SK-N-SH treated with all-trans-retinoic acid at 6 μM for 48 hours (cell line): ENCODE data around the gene SYTL2.

ENCODE experiments used
- ATAC-seq: fragments of 200-7000 bp; cut with Tn5 transposase; 3 replicates; pipeline ENCODE4 v1.9.1; 2020; ENCODE audit warnings: mild to moderate bottlenecking, moderate library complexity
- ARNTL ChIP-seq: fragments of 450-650 bp; formaldehyde crosslinking; IDR thresholded peaks from 2 replicates; pipeline ENCODE4 v1.5.0; 2020; ENCODE audit warnings: low read depth, mild to moderate bottlenecking, moderate library complexity, borderline replicate concordance
- BACH2 ChIP-seq: fragments of 250-450 bp; sonication (Bioruptor Pico); IDR thresholded peaks from 2 replicates; pipeline ENCODE4 v1.9.0; 2021; ENCODE audit warnings: mild to moderate bottlenecking, borderline replicate concordance
- CREB5 ChIP-seq: fragments of 250-450 bp; sonication (Bioruptor Pico); IDR thresholded peaks from 2 replicates; pipeline ENCODE4 v1.5.1; 2020; ENCODE audit warnings: low read depth, mild to moderate bottlenecking, moderate library complexity
- CSDC2 ChIP-seq: fragments of 250-450 bp; sonication (Bioruptor Pico); IDR thresholded peaks from 2 replicates; pipeline ENCODE4 v1.5.0; 2020; ENCODE audit warnings: mild to moderate bottlenecking, moderate library complexity
- CSRNP3 ChIP-seq: fragments of 250-450 bp; sonication (Bioruptor Pico); IDR thresholded peaks from 2 replicates; pipeline ENCODE4 v1.5.1; 2021; ENCODE audit warnings: mild to moderate bottlenecking, moderate library complexity
- ESRRG ChIP-seq: fragments of 250-450 bp; sonication (Bioruptor Pico); IDR thresholded peaks from 2 replicates; pipeline ENCODE4 v1.6.1; 2021; ENCODE audit warnings: mild to moderate bottlenecking
- GLIS3 ChIP-seq: fragments of 250-450 bp; sonication (Bioruptor Pico); IDR thresholded peaks from 2 replicates; pipeline ENCODE4 v1.5.0; 2020; ENCODE audit warnings: mild to moderate bottlenecking, moderate library complexity
- ISL1 ChIP-seq: fragments of 250-450 bp; sonication (Bioruptor Pico); IDR thresholded peaks from 2 replicates; pipeline ENCODE4 v2.1.2; 2022; ENCODE audit warnings: mild to moderate bottlenecking, moderate library complexity
- OSR1 ChIP-seq: fragments of 250-450 bp; sonication (Bioruptor Pico); IDR thresholded peaks from 2 replicates; pipeline ENCODE4 v1.8.0; 2022; ENCODE audit warnings: moderate library complexity, mild to moderate bottlenecking, inconsistent platforms
- PATZ1 ChIP-seq: fragments of 250-450 bp; sonication (Bioruptor Pico); IDR thresholded peaks from 2 replicates; pipeline ENCODE4 v1.8.0; 2020; ENCODE audit warnings: mild to moderate bottlenecking, moderate library complexity, borderline replicate concordance
- POU6F1 ChIP-seq: fragments of 250-450 bp; sonication (Bioruptor Pico); IDR thresholded peaks from 2 replicates; pipeline ENCODE4 v1.8.0; 2021; ENCODE audit warnings: low read depth, mild to moderate bottlenecking, moderate library complexity, borderline replicate concordance
- PPARA ChIP-seq: fragments of 250-450 bp; sonication (Bioruptor Pico); IDR thresholded peaks from 2 replicates; pipeline ENCODE4 v1.5.0; 2020; ENCODE audit warnings: mild to moderate bottlenecking, borderline replicate concordance
- SNAI2 ChIP-seq: fragments of 250-450 bp; sonication (Bioruptor Pico); IDR thresholded peaks from 2 replicates; pipeline ENCODE4 v1.5.0; 2020; ENCODE audit warnings: mild to moderate bottlenecking, moderate library complexity
- ZC3H10 ChIP-seq: fragments of 250-450 bp; sonication (Bioruptor Pico); IDR thresholded peaks from 2 replicates; pipeline ENCODE4 v1.5.1; 2021; ENCODE audit warnings: mild to moderate bottlenecking, moderate library complexity
- ZFP3 ChIP-seq: fragments of 250-450 bp; sonication (Bioruptor Pico); IDR thresholded peaks from 2 replicates; pipeline ENCODE4 v1.5.0; 2020; ENCODE audit warnings: mild to moderate bottlenecking, moderate library complexity
- ZFP30 ChIP-seq: fragments of 450-650 bp; formaldehyde crosslinking; IDR thresholded peaks from 2 replicates; pipeline ENCODE4 v1.5.0; 2022; ENCODE audit warnings: mild to moderate bottlenecking, moderate library complexity
- ZNF565 ChIP-seq: fragments of 450-650 bp; formaldehyde crosslinking; conservative IDR thresholded peaks from 2 replicates; pipeline ENCODE4 v1.5.0; 2020; ENCODE audit warnings: low read depth, mild to moderate bottlenecking, moderate library complexity
- ZNF70 ChIP-seq: fragments of 450-650 bp; formaldehyde crosslinking; IDR thresholded peaks from 2 replicates; pipeline ENCODE4 v1.5.0; 2020; ENCODE audit warnings: mild to moderate bottlenecking, moderate library complexity

Gene SYTL2

GRCh38 chr11:85769771-85770170 is 41.2 kb downstream of the SYTL2 start:
- ATAC-seq = no peak
- TF ChIP-seq CREB5 (no peak), ISL1 (CRISPR knock-in tag) (no peak)
- TF ChIP-seq, all 23 proteins: peak for 0

GRCh38 chr11:85768473-85769146 is 42.3 kb downstream of the SYTL2 start:
- TF ChIP-seq ARNTL (CRISPR knock-in tag) = no peak
- TF ChIP-seq CSRNP3 (CRISPR knock-in tag) = no peak
- no peak for TF ChIP-seq ISL1 (CRISPR knock-in tag)
- TF ChIP-seq SNAI2 = no peak
- TF ChIP-seq CSDC2 (CRISPR knock-in tag) = no peak
- no peak for TF ChIP-seq ZNF565 (CRISPR knock-in tag)
- TF ChIP-seq GLIS3 (CRISPR knock-in tag) = no peak
- TF ChIP-seq ZFP30 (CRISPR knock-in tag) = no peak
- no peak for TF ChIP-seq PPARA
- TF ChIP-seq ESRRG (CRISPR knock-in tag) = no peak
- TF ChIP-seq BACH2 (CRISPR knock-in tag) = no peak
- no peak for TF ChIP-seq ZC3H10
- TF ChIP-seq ZNF70 = no peak
- TF ChIP-seq ZFP3 = no peak
- TF ChIP-seq PATZ1 (CRISPR knock-in tag) = no peak
- ATAC-seq = no peak

GRCh38 chr11:85767246-85767945 is 43.5 kb downstream of the SYTL2 start:
- ATAC-seq = no peak
- TF ChIP-seq CREB5 (no peak), PPARA (no peak), OSR1 (CRISPR knock-in tag) (no peak), BACH2 (CRISPR knock-in tag) (no peak), ZC3H10 (no peak), ZNF565 (CRISPR knock-in tag) (no peak), POU6F1 (CRISPR knock-in tag) (no peak)

GRCh38 chr11:85766721-85767161 is 44.2 kb downstream of the SYTL2 start:
- no peak for ATAC-seq
- TF ChIP-seq PPARA = no peak
- no peak for TF ChIP-seq ARNTL (CRISPR knock-in tag)
- TF ChIP-seq ZNF70 = no peak
- TF ChIP-seq ESRRG (CRISPR knock-in tag) = no peak
- TF ChIP-seq, all 23 proteins: peak for 0

GRCh38 chr11:85764796-85765195 is 46.1 kb downstream of the SYTL2 start:
- no peak for ATAC-seq
- no peak for TF ChIP-seq ZNF70
